ENCODE results near the gene KIF19. TPM values are rescaled to one million over a fixed set of nuclear protein-coding genes. Genes with fewer than 3 reads are reported as not detected.

The KIF19 gene
- not detected in 2 replicates for total RNA-seq

GRCh38 chr17:74325743-74326379 lies at the start of gene KIF19:
Gene KIF19, plus strand, starts transcription at chr17:74326226. Its CDS starts 124 bp downstream, at chr17:74326350.

DNA sequence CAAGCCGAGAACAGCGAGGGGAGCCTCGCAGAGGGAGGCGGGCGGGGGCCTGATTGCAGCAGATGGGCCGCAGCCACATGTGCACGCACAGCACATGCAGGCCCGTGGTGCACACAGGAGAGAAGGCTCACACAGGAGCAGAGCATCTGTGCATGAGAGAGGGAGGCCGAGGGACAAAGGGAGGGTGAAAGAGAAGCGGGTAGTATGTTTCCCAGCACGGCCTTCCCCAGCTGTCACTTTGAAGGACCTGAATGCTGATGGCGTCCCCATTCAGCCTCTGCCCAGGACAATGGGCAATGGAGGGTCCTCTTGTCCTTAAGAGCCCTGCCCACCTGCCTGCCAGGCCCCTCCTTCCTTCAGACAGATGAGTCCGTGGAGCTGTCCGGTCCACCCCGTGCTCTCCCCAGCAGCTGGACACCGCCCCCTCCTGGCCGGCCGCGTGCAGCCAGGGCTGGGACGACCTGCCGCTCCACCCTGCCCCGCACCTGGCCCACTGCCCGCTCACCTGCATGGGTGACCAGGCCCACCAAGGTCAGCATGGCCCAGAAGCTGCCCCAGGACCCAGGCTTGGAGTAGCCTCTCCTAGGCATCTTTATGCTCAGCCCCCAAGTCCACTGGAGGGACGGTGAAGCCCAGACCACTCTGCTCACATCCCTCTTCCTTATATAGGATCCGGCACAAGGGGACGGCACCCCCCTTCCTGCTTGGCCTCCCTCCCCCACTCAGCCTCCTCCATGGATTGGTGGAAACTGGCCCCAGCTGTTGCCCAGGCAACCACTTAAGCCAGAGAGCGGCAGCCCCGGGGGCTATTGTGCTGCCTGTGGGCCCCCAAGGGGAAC lies 35.4 kb downstream of the KIF19 start, which contains the start of gene BTBD17:
Gene BTBD17, minus strand, starts transcription at position 639 of the 839 bp plus-strand sequence. Its CDS starts 49 bp downstream, at position 590.

DNA sequence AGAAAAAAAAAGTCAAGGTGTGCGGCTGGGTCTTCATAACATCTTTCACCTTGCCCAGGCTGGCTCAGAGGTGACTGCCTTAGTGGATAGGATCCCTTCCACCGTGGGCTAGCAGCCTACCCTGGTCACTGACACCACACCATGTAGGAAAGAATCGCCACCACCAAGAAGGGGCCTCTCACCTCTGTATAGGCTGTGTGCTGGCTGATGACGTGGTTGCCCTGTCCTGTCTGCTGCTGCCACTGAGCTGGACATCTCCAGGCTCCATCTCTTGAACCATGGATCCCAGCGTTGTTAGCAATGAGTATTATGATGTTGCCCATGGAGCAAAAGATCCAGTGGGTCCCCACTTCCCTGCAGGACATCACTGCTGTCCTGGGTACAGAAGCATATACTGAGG lies 41.2 kb downstream of the KIF19 start, which contains the start of gene GPR142:
Gene GPR142, plus strand, starts transcription at position 301 of the 400 bp plus-strand sequence. CDS start 2,035 bp downstream, outside the sequence.

Other genes with a start within 250 kb of the KIF19 start
- gene RPL38, start 122.5 kb upstream of the KIF19 start, total RNA-seq, result 1,349 and 2,168 TPM in 2 replicates
- 2.9 and 6.5 TPM in 2 replicates for gene TTYH2, start 112.7 kb upstream of the KIF19 start, total RNA-seq
- not detected in 2 replicates for gene DNAI2, start 52.0 kb upstream of the KIF19 start, total RNA-seq
- gene BTBD17, start 35.6 kb downstream of the KIF19 start, total RNA-seq, result not detected in 2 replicates
- gene GPR142, start 41.3 kb downstream of the KIF19 start, total RNA-seq, result not detected in 2 replicates
- 0.20 and 0.37 TPM in 2 replicates for gene GPRC5C, start 105.9 kb downstream of the KIF19 start, total RNA-seq
- not detected in 2 replicates for gene CD300A, start 140.4 kb downstream of the KIF19 start, total RNA-seq
- gene CD300LB, start 205.2 kb downstream of the KIF19 start, total RNA-seq, result not detected in 2 replicates
- not detected in 2 replicates for gene CD300C, start 219.9 kb downstream of the KIF19 start, total RNA-seq
- not detected in 2 replicates for gene CD300H, start 241.3 kb downstream of the KIF19 start, total RNA-seq